GM12878 (cell line): ENCODE measurements around the gene RARS1. TPM values are rescaled to one million over a fixed set of nuclear protein-coding genes. Genes with fewer than 3 reads are reported as not detected.
A peak's percentile ranks its signal among the peaks of the same experiment; 100 is the strongest.

Experiments
- ATAC-seq: fragments of 200-7000 bp; cut with Tn5 transposase; 3 replicates; pipeline ENCODE4 v1.9.1; 2020; ENCODE audit warnings: mild to moderate bottlenecking, moderate library complexity
- BruUV-seq: library from RNA; stranded (reverse); fragments of 400-500 nt; replicated peaks from 2 replicates; lab custom pipeline; 2021; lab: Mats Ljungman, UMichigan
- CTCF ChIA-PET: fragments of 300-600 bp; sonication (Branson Sonifier 250); formaldehyde crosslinking; extraction: SDS; loops from one replicate; lab custom pipeline; 2021; ENCODE audit warnings: inconsistent platforms; lab: Yijun Ruan, JAX
- POLR2A ChIA-PET: fragments of 350-600 bp; formaldehyde crosslinking; extraction: SDS; loops from one replicate; lab custom pipeline; 2021; ENCODE audit warnings: inconsistent platforms; lab: Charles Lee
- RAD21 ChIA-PET: fragments of 300-600 bp; sonication (Branson Sonifier 250); formaldehyde crosslinking; loops from one replicate; lab custom pipeline; 2023; ENCODE audit warnings: antibody characterized with exemption; ENCODE audit not compliant: unreplicated experiment; lab: Charles Lee
- SMC1A ChIA-PET: fragments of 300-600 bp; sonication (Branson Sonifier 250); formaldehyde crosslinking; loops from one replicate; lab custom pipeline; 2023; ENCODE audit not compliant: unreplicated experiment, uncharacterized antibody; lab: Charles Lee
- DNase-seq: peaks from one replicate; pipeline ENCODE4 v3.0.0-alpha.2; 2011; ENCODE audit warnings: low read depth, low spot score
- FAIRE-seq: peaks from 3 replicates; lab custom pipeline; 2011; peaks lifted over from hg19 to GRCh38; lab: Jason Lieb, UNC
- H2AFZ ChIP-seq: 2 replicates; pipeline ENCODE4 v1.6.0; 2011; ENCODE audit warnings: low read depth, low read length, control low read depth; ENCODE audit not compliant: control insufficient read depth
- H3K27ac ChIP-seq: 2 replicates; pipeline ENCODE4 v1.5.1; 2011; ENCODE audit warnings: control low read depth; ENCODE audit not compliant: control insufficient read depth, insufficient read depth
- H3K27me3 ChIP-seq, 2 experiments: replicated peaks in 1 of 2; 2 replicates each; pipeline versions ENCODE4 v1.6.0 to v1.6.1; 2011; ENCODE audit warnings: low read length in 1 of 2; ENCODE audit not compliant: control insufficient read depth in 2 of 2, insufficient read depth in 2 of 2
- H3K36me3 ChIP-seq, 2 experiments: 2 replicates each; pipeline ENCODE4 v1.5.1; 2011; ENCODE audit warnings: low read length in 1 of 2; ENCODE audit not compliant: control insufficient read depth in 2 of 2, insufficient read depth in 2 of 2
- H3K4me1 ChIP-seq: 2 replicates; pipeline ENCODE4 v1.6.1; 2011; ENCODE audit warnings: mild to moderate bottlenecking, low read length, moderate library complexity, mixed read lengths; ENCODE audit not compliant: control insufficient read depth, insufficient read depth
- H3K4me2 ChIP-seq: 2 replicates; pipeline ENCODE4 v1.6.0; 2011; ENCODE audit warnings: control low read depth; ENCODE audit not compliant: control insufficient read depth, insufficient read depth
- H3K4me3 ChIP-seq: fragments of 200-600 bp; sonication (generic); 2 replicates; pipeline ENCODE4 v1.5.1; 2016
- H3K79me2 ChIP-seq: 2 replicates; pipeline ENCODE4 v1.6.0; 2011; ENCODE audit warnings: low read length; ENCODE audit not compliant: control insufficient read depth, insufficient read depth
- H3K9ac ChIP-seq: 2 replicates; pipeline ENCODE4 v1.8.0; 2011; ENCODE audit warnings: low read length, control low read depth, mixed read lengths; ENCODE audit not compliant: control insufficient read depth, insufficient read depth
- H3K9me3 ChIP-seq: replicated peaks from 3 replicates; pipeline ENCODE4 v1.5.1; 2011; ENCODE audit warnings: mild to moderate bottlenecking, low read length; ENCODE audit not compliant: control insufficient read depth, insufficient read depth
- H4K20me1 ChIP-seq: 2 replicates; pipeline ENCODE4 v1.6.0; 2011; ENCODE audit not compliant: control insufficient read depth, insufficient read depth
- ATF7 ChIP-seq: fragments of 450-650 bp; IDR thresholded peaks from 2 replicates; pipeline ENCODE4 v1.6.1; 2016; ENCODE audit warnings: low read depth, mild to moderate bottlenecking
- BACH1 ChIP-seq: fragments of 450-650 bp; IDR thresholded peaks from 2 replicates; pipeline ENCODE4 v1.6.1; 2017; ENCODE audit warnings: mild to moderate bottlenecking, borderline replicate concordance
- BCL3 ChIP-seq: IDR thresholded peaks from 2 replicates; pipeline ENCODE4 v1.6.1; 2011; ENCODE audit warnings: borderline replicate concordance, low read depth, mild to moderate bottlenecking, moderate library complexity, low read length; ENCODE audit not compliant: insufficient read depth, poor library complexity, severe bottlenecking
- CBX3 ChIP-seq: fragments of 200-600 bp; sonication (generic); IDR thresholded peaks from 2 replicates; pipeline ENCODE4 v1.6.1; 2016; ENCODE audit warnings: low read depth, borderline replicate concordance
- EED ChIP-seq: sonication (generic); IDR thresholded peaks from 2 replicates; pipeline ENCODE4 v1.6.1; 2016; ENCODE audit warnings: antibody characterized with exemption, low read depth
- EZH2 ChIP-seq: IDR thresholded peaks from 2 replicates; pipeline ENCODE4 v1.6.1; 2012; ENCODE audit warnings: low read depth, mild to moderate bottlenecking, control low read depth, inconsistent platforms, low read length, borderline replicate concordance; ENCODE audit not compliant: control insufficient read depth
- KLF5 ChIP-seq: fragments of 450-650 bp; IDR thresholded peaks from 2 replicates; pipeline ENCODE4 v1.6.1; 2014; ENCODE audit warnings: mild to moderate bottlenecking; ENCODE audit not compliant: partially characterized antibody
- MYC ChIP-seq: IDR thresholded peaks from 2 replicates; pipeline ENCODE4 v1.6.1; 2011; ENCODE audit warnings: mild to moderate bottlenecking, low read length, moderate library complexity, inconsistent platforms; ENCODE audit not compliant: insufficient read depth, insufficient replicate concordance, insufficient read length, severe bottlenecking
- NFYA ChIP-seq: IDR thresholded peaks from 2 replicates; pipeline ENCODE4 v1.6.1; 2011; ENCODE audit warnings: low read depth, mild to moderate bottlenecking, low read length, improper control_type of control experiment, borderline replicate concordance
- NRF1 ChIP-seq: conservative IDR thresholded peaks from 2 replicates; pipeline ENCODE4 v1.6.1; 2011; ENCODE audit warnings: mild to moderate bottlenecking, low read depth, low read length, improper control_type of control experiment
- PML ChIP-seq: IDR thresholded peaks from 2 replicates; pipeline ENCODE4 v1.6.1; 2012; ENCODE audit warnings: low read length, inconsistent platforms
- SUZ12 ChIP-seq: fragments of 200-600 bp; sonication (generic); IDR thresholded peaks from one replicate; pipeline ENCODE4 v1.6.1; 2018; ENCODE audit warnings: antibody characterized with exemption, mild to moderate bottlenecking; ENCODE audit not compliant: unreplicated experiment
- ZZZ3 ChIP-seq: IDR thresholded peaks from 2 replicates; pipeline ENCODE4 v1.6.1; 2011; ENCODE audit warnings: low read depth; ENCODE audit not compliant: control insufficient read depth, insufficient read length
- WGBS: methylation state at CpG from one replicate; pipeline ENCODE4 v1.1.6; 2016; ENCODE audit warnings: low lambda C conversion rate; ENCODE audit not compliant: insufficient replicate concordance, insufficient coverage; ENCODE audit errors: missing lambda C conversion rate; 5-methylcytosine and 5-hydroxymethylcytosine counted together
- in situ Hi-C: fragments of 300-500 bp; cut with MboI; formaldehyde crosslinking; loops from 9 replicates; pipeline ENCODE4 v1.14.3; 2018; ENCODE audit warnings: mixed read lengths
- intact Hi-C: fragments of 100-400 bp; cut with micrococcal nuclease; formaldehyde crosslinking; loops from one replicate; pipeline ENCODE4 v1.14.2; 2022; ENCODE audit not compliant: unreplicated experiment
- polyA plus RNA-seq, 11 experiments: library from polyadenylated mRNA; depleted of rRNA in 4 of 11; unstranded in 6 of 11; stranded (reverse) in 5 of 11; fragments of >200 nt; fragmentation: Nextera tagmentation in 4 of 11; fragmentation: Illumina TruSeq in 1 of 11; extraction: Ambion mirVana in 4 of 11; extraction: Trizol in 1 of 11; gene quantifications; 1 replicate in 1 of 11; 2 replicates in 10 of 11; pipeline versions ENCODE4 v1.2.1 to v1.2.3, GENCODE V29; 2011 to 2016; ENCODE audit warnings: inconsistent platforms in 2 of 11, missing spikeins in 2 of 11, low read depth in 1 of 11
- total RNA-seq, 4 experiments: library from RNA; depleted of rRNA in 3 of 4; stranded (reverse); fragments of >200 nt in 3 of 4; fragmentation: Illumina TruSeq in 1 of 4; extraction: Trizol in 1 of 4; gene quantifications; 2 replicates each; pipeline versions ENCODE4 v1.2.1 to v1.2.3, GENCODE V29; 2013 to 2021
- TF ChIP-seq, protein P1 (sequence below): fragments of 150-350 bp; IDR thresholded peaks from 2 replicates; pipeline ENCODE4 v1.6.1; 2016; ENCODE audit warnings: low read depth, low read length

Gene RARS1
- total and polyA plus RNA-seq, 10 of the 15 experiments (the other 5 are each of a cell fraction or from before 2014, with no cell fraction given): 80.5 to 127 (median 105) TPM

DNA sequence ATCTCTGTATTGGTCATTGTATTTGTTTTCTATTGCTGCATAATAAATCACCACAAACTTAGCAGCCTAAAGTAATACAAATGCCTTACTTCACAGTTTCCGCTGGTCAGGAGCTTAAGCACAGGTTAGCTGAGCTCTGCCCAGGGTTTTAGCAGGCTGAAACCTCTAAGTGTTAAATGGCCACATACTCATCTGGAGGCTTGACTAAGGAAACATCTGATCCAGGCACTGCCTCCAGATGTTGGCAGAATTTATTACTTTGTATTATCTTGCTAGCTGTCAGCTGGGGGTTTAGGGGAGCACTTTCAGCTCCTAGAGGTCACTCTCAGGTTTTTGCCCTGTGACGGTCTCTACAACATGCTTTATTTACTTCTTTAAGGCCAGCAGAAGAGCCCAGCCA is 23.2 kb upstream of the RARS1 start (continued):
- no peak for TF ChIP-seq EED
- TF ChIP-seq MYC: no peak

GRCh38 chr5:168464214-168464613 is 22.1 kb upstream of the RARS1 start:
- no peaks in the 10 kb centered on the region for H4K20me1 ChIP-seq
- intact Hi-C loops (no loop called here), in situ Hi-C loops (no loop called here)
- no peak for DNase-seq
- ChIA-PET RAD21 (no interaction called here), SMC1A (interaction anchor here (1.1 kb wide), 1 partner anchor 18 kb away, joined by 3 read pairs; no protein-coding TSS in a partner anchor), CTCF (no interaction called here), POLR2A (no interaction called here)
- no peaks in the 10 kb centered on the region; a peak in 1 of 4 replicates for H3K36me3 ChIP-seq
- no peaks in the 10 kb centered on the region for H3K9me3 ChIP-seq
- H3K27me3 ChIP-seq: no peaks in the 10 kb centered on the region
- no peak for ATAC-seq
- no peak overlapping the region for H3K4me3 ChIP-seq
- WGBS: 18% methylated on average over 5 of the region's 5 CpGs
- H3K79me2 ChIP-seq: no peaks in the 10 kb centered on the region
- no peak overlapping the region for H3K9ac ChIP-seq
- no peak overlapping the region for H3K4me2 ChIP-seq
- H3K27ac ChIP-seq: no peak overlapping the region
- no peaks in the 10 kb centered on the region for H3K4me1 ChIP-seq
- no TSS peak for BruUV-seq
- TF ChIP-seq, protein P1, sequence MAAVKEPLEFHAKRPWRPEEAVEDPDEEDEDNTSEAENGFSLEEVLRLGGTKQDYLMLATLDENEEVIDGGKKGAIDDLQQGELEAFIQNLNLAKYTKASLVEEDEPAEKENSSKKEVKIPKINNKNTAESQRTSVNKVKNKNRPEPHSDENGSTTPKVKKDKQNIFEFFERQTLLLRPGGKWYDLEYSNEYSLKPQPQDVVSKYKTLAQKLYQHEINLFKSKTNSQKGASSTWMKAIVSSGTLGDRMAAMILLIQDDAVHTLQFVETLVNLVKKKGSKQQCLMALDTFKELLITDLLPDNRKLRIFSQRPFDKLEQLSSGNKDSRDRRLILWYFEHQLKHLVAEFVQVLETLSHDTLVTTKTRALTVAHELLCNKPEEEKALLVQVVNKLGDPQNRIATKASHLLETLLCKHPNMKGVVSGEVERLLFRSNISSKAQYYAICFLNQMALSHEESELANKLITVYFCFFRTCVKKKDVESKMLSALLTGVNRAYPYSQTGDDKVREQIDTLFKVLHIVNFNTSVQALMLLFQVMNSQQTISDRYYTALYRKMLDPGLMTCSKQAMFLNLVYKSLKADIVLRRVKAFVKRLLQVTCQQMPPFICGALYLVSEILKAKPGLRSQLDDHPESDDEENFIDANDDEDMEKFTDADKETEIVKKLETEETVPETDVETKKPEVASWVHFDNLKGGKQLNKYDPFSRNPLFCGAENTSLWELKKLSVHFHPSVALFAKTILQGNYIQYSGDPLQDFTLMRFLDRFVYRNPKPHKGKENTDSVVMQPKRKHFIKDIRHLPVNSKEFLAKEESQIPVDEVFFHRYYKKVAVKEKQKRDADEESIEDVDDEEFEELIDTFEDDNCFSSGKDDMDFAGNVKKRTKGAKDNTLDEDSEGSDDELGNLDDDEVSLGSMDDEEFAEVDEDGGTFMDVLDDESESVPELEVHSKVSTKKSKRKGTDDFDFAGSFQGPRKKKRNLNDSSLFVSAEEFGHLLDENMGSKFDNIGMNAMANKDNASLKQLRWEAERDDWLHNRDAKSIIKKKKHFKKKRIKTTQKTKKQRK: no peak
- no peak for TF ChIP-seq BCL3
- TF ChIP-seq ZZZ3: no peak
- TF ChIP-seq EZH2: no peak
- TF ChIP-seq NFYA: no peak
- TF ChIP-seq BACH1: no peak
- no peak for TF ChIP-seq NRF1
- TF ChIP-seq CBX3: no peak
- TF ChIP-seq PML: no peak
- no peak for TF ChIP-seq ATF7
- TF ChIP-seq SUZ12: no peak
- TF ChIP-seq KLF5: no peak
- no peak for FAIRE-seq
- H2AFZ ChIP-seq: peak overlapping the region; percentile 4
